Stimulated activated CD4-positive, alpha-beta T cell treated with anti-CD3 and anti-CD28 coated beads, Interleukin-12 subunit alpha, Interleukin-12 subunit beta, amount 100 ng/mL, for 48 hours (primary cell): Measurements from ENCODE around the gene GAL3ST3.
"Not testable (repeated sequence)": the region's sequence is repeated elsewhere in the genome, so short reads cannot be mapped to it uniquely, and the experiment has no call there.

ENCODE experiments used
- DNase-seq, 3 donors: peaks; one replicate each; pipeline ENCODE4 v3.0.0-alpha.2; 2020; ENCODE audit warnings: low read depth in 2 of 3, low spot score in 1 of 3

The GAL3ST3 gene, protein sequence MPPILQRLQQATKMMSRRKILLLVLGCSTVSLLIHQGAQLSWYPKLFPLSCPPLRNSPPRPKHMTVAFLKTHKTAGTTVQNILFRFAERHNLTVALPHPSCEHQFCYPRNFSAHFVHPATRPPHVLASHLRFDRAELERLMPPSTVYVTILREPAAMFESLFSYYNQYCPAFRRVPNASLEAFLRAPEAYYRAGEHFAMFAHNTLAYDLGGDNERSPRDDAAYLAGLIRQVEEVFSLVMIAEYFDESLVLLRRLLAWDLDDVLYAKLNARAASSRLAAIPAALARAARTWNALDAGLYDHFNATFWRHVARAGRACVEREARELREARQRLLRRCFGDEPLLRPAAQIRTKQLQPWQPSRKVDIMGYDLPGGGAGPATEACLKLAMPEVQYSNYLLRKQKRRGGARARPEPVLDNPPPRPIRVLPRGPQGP

DNA sequence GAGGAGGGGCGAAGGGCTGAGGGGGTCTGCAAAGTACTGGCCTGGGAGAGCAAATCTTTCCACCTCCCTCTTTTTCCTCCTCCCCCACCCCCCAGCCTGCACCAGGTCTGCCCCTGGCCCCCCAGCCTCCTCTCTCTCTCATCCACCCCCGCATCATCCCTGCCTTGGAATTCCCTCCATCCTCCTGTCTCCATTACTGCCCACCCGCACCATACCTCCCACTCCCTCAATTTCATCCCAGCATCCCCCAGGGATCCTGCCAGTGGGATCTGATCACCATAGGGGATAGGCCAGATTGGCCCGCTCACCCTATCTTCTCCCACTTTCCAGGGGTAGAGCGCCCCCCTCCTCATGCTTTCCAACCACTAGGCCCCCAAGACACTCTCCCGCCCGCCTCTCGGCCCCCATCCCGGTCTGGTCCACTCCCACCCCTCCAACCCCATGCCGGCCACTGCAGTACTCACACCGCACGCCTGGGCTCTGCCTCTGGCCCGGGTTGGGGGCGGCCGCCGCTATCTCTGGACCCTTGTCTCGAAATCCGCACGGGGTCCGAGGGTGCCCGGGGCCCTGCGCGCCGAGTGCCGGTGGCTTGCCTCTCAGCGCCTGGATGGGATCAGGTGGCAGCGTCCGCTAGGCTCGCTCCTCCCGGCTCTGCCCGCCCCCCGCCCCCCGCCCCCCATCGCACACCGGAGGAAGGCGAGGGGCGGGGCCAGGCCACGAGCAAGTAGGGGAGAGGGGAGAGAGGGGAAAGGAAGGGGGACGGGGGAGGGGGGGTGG is at the start of gene GAL3ST3:
TSS of gene GAL3ST3 (minus strand) at position 615 of the 777 bp plus-strand sequence. CDS start 3,746 bp downstream, outside the sequence.
- DNase-seq, result no peak

DNA sequence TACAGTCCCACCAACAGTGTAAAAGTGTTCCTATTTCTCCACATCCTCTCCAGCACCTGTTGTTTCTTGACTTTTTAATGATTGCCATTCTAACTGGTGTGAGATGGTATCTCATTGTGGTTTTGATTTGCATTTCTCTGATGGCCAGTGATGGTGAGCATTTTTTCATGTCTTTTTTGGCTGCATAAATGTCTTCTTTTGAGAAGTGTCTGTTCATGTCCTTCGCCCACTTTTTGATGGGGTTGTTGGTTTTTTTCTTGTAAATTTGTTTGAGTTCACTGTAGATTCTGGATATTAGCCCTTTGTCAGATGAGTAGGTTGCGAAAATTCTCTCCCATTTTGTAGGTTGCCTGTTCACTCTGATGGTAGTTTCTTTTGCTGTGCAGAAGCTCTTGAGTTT is 43.2 kb upstream of the GAL3ST3 start:
- DNase-seq, result not testable (repeated sequence)

DNA sequence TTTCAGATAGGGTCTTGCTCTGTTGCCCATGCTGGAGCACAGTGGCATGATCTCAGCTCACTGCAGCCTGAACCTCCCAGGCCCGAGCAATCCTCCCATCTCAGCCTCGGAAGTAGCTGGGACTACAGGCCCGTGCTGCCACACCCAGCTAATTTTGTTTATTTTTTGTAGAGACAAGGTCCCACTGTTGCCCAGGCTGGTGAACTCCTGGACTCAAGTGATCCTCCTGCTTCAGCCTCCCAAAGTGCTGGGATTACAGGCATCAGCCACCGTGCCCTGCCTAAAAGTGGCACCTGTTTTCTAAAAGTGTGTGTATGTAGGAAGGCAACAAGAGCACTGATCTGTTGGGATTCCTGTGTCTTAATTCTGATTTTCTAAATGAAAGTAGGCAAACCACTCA is 41.3 kb upstream of the GAL3ST3 start:
- no peak for DNase-seq

DNA sequence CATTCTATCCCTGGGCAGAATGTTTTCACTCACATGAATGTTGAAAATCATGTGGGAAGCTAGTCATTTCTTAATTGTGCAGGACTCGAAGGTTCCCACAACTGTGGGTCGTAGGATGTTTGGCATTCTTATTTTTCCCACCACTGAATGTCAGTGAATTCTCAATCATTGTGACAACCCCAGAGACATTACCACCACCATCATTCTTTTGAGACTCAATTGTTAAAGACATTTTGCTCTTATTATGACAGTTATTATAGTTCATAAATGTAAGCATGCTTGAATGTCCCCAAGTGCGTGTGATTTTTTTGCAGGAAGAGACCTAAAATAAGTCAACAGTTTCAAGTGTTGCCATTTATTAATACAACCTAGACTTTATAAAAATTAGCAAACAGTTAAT is 40.1 kb upstream of the GAL3ST3 start:
- DNase-seq, result no peak

DNA sequence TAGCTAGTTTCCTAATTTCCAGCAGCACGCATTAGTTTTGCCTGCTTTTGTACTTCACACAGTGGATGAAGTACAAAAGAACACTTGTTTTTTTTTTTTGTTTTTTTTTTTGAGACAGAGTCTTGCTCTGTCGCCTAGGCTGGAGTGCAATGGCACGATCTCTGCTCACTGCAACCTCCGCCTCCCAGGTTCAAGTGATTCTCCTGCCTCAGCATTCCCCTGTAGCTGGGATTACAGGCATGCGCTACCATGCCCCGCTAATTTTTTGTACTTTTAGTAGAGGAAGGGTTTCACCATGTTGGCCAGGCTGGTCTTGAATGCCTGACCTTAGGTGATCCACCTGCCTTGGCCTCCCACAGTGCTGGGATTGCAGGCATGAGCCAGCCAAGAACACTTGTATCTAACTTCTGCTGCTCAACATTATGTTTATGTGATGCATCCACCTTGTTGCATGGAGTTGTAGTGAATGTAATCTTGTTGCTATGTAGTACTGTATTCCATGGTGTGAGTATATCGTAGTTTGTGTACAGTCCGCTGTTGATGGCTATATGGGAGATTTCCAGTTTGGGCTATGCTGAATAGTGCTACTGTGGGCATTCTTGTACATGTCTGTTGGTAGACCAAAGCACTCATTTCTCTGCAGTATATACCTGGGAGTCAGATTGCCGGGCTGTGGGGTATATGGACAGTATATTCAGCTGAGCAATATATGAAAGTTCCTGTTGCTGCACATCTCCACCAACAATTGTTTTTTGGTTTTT is 38.4 kb upstream of the GAL3ST3 start:
- DNase-seq, result no peak

DNA sequence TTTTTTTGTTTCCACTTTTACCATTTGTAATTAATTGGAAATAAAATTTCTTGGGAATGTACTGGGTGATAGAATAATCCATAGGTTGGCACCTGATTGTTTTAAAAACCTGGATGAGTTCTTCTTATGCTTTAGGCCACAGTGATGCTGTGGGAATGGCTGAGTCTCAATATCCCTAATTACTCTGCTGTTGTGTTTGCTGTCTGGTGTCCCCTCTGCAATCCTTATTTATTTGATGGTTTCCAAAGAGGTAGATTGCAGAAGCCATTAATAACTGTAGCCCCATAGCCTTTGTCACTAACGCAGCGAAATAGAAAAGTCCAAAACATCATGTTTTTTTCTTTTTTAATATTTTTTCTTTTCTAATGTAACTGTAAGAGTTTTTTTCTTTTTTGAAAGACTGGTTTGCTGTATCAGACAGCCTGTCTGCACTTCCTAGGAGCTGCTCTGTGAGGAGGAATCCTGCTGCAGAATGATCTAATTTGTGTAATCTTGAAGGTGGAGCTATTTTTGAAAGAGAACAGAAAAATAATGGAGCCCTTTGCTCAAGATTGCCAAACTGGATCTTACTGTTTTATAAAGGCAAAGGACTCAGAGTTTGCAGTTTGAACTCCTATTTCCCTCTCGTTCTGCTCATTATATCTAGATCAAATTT is 36.0 kb upstream of the GAL3ST3 start:
- DNase-seq, result no peak

DNA sequence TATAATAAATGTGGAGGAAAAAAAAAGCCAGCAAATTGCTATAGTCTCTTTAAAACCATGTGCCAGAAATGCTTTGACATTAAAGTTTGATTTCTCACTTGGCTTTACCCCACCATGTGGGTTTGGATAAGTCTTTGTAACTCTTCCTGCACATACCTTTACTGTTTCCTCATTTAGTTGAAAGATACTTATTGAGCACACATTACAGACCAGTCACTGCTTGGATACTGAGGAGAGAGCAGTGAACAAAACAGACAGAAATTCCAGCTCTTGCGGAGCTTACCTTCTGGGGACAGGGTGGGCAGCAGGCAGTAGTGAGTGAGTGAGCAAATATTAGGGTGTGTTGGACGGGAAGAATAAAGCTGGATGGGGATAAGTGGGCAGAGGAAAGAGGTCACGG is 34.8 kb upstream of the GAL3ST3 start:
- DNase-seq, result no peak

DNA sequence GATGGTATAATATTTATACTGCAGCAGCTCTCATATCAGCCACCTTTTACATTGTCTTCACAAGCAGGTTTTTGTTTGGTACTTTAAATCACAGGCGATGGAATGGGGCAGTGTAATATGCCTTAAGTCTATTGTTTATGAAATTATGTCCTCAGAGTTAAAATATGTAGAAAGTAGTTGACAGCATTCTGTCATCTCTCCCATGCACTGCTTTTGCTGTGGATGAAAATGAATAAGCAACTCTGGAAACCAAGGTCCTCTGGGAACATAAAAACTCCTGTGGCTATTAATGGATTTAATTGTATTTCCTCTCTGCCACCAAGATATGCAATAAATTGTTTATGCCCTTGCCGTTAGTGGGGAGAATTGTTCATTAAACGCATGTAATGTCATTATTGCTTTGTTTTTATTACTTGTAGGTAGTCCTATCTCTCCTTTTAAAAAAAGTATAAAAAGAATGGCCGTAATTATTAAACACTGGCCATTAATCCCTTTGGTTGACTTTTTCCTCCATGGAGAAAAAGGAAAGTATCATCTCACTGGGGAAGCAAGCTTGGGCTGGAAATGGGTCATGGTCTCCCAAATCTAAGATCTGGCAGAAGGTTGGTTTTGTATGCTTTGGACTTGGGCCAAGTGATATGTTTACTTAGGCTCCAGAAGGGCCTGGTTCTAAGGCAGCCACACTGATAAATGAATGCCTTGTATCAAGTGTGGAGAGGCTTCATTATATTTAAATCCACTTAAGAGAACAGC is 34.2 kb upstream of the GAL3ST3 start:
- no peak for DNase-seq

DNA sequence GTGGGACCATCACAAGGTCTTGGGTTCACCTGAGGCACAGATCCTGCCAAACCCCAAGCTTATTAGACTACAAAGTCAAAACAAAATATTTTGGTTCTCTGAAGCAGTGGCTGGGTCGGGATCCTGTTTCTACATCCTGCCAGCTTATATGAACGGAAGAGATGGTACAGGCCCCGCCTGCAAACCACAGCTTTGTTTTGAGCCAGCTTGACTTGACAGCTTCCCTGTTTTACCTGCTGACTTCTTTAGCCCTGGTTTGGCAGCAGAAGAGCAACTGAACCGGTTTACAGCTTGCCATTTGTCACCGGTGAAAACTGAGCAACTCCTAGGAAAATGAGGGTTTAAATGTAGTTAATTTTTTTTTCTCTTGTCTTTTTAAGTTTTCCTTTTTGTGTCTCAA is 32.5 kb upstream of the GAL3ST3 start:
- DNase-seq, result peak; percentile 36 to 55 (median 54)

DNA sequence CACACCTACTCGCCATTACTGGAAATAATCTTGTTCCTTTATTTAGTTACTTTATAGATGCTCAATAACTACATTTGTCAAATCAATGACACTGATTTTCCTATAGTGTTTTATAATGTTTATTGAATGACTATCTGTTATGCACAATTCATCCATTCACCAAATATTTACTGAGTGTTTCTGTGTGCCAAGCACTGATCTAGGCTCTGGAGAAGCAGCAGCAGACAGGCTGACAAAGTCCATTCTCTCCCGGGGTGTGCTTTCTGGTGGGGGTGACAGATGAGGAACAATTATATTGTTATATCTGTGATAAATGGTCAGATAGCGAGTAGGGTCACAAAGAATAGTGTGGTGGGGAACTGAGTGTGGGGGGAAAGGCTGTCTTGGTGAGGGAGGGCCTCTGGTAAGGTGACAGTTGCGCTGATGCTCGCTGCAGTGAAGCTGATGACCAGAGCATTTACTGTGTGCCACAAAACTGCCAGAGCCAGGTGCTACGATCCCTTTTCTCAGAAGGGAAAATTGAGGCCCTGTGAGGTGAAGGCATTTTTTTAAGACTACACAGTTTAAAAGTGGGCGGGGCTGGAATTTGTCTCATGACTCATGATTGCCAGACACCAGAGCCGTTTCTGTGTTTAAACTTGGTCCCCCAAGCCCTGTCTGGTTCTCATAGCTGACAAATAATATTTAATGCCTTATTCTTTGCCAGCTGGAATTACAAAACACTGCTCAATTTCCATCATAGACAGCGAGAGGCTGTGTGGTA is 31.3 kb upstream of the GAL3ST3 start:
- DNase-seq, result peak in 2 of 3 donors; percentile 16 to 55

DNA sequence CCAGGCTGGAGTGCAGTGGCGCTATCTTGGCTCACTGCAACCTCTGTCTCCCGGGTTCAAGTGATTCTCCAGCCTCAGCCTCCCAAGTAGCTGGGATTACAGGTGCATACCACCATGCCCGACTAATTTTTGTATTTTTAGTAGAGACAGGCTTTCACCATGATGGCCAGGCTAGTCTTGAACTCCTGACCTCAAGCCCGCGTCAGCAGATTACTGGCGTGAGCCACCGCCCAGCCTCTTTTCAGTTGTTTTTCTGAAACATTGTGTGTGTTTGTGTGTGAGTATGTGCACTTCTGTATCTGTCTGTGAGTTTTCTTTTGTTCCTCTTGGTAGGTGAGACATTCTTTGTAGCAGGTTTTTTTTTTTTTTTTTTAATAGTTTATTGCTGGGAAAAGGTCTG is 30.0 kb upstream of the GAL3ST3 start:
- DNase-seq, result not testable (repeated sequence)

DNA sequence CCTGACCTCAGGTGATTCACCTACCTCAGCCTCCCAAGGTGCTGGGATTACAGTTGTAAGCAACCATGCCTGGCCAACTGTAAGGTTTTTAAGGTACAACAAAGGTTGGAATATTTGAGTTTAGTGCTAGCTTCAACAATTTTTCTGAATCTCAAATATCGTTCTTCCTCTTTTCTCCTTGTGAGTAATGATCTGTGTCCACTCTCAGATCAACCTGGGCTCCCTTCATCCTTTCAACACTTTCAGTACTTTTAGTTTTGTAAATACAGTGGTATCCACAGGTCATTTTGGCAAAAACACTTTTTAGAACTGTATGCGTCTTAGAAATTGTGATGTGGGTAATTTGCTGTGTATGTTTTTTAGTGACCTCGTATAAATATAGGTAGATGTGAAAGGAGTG is 29.0 kb upstream of the GAL3ST3 start:
- DNase-seq, result no peak

DNA sequence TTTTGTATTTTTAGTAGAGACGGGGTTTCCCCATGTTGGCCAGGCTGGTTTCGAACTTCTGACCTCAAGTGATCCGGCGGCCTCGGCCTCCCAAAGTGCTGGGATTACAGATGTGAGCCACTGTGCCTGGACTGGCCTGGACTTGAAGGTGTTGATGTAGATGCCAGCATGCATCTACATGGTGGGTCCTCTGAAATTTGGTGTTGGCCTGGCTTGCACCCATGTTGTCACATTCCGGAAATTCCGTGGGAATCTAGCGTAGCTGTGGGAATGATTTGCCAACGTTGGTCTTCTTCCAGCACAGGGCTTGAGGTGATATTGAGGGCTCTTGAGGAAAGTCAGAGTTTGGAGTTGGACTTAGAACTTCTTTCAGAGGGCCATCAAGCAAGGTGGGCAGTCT is 27.6 kb upstream of the GAL3ST3 start:
- no peak for DNase-seq

DNA sequence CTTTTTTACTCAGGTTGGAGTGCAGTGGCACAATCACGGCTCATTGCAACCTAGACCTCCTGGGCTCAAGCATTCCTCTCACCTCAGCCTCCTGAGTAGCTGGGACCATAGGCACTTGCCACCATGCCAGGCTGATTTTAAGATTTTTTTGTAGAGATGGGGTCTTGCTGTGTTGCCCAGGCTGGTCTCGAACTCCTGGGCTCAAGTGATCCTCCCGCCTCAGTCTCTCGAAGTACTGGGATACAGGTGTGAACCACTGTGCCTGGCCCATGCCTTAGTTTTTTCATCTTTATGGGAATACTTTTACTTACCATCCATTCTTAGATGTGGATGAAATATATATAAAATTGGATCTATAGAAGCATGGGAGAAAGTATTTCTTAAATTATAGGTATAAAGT is 26.3 kb upstream of the GAL3ST3 start:
- no peak for DNase-seq

DNA sequence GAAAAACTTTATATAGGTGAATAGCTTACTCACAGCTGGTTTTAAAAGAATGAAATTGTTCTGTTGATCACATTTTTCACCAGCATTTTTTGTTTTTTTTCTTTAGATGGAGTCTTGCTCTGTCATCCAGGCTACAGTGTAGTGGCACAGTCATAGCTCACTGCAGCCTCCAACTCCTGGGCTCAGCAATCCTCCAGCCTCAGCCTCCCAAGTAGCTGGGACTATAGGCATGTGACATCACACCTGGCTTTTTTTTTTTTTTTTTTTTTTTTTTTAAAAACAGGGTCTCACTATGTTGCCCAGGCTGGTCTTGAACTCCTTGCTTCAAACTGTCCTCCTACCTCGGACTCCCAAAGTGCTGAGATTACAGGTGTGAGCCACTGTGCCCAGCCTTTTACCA is 24.7 kb upstream of the GAL3ST3 start:
- DNase-seq, result no peak

DNA sequence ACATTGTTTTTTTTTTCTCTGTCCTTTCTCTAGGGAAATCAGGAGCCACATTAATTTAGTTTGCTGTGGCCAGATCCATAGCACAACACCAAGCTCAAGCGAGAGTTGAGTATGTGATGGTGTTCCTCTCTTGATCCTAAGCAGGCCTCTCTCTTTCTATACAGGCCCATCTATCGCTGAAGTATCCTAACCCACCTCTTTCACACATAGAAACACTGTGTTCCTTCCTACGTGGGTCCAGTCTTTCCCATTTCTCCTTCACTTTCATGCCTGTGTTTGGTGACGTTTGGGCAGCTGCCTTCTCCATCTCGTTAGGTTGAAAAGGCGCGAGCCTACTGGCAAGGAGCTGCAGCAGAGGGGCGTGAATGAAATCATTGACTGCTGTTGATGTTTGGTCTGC is 23.6 kb upstream of the GAL3ST3 start:
- no peak for DNase-seq

DNA sequence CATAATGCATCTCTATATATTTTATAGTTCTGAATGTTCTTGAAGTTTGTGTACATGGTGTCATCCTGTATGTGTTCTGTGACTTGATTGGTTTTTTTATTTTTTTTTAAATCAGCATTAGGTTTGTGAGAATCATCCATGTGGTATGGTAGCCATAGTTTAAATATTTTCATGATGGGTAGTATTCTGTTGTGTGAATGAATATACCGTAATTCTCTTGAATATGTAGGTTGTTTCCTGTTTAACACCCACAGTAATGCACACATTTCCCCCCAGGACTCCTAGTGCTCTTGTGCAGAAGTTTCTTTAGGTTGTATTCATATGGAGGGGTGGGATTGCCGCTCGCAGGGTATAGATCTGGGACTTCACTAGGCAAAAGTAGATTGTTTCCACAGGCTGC is 23.1 kb upstream of the GAL3ST3 start:
- no peak for DNase-seq

DNA sequence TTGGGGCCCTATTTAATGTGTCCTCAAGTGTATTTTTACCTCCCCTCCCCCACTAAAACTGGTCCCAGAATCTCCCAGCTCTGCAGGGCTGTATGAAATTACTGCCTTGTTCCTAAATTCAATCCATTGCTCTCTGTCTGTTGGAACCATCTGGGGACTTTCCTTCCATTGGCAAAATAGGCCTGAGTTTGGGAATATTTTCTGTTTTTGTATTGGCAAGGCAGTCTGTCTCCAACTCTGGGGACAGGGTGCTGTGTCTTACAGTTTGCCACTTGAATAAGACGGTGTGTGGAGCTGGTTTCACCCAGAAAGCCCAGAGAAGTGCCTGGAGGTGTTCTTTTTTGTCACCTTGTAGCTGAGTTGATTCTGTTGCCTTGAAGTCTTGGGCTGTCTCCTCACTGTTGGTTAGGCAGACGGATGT is 22.4 kb upstream of the GAL3ST3 start:
- no peak for DNase-seq

DNA sequence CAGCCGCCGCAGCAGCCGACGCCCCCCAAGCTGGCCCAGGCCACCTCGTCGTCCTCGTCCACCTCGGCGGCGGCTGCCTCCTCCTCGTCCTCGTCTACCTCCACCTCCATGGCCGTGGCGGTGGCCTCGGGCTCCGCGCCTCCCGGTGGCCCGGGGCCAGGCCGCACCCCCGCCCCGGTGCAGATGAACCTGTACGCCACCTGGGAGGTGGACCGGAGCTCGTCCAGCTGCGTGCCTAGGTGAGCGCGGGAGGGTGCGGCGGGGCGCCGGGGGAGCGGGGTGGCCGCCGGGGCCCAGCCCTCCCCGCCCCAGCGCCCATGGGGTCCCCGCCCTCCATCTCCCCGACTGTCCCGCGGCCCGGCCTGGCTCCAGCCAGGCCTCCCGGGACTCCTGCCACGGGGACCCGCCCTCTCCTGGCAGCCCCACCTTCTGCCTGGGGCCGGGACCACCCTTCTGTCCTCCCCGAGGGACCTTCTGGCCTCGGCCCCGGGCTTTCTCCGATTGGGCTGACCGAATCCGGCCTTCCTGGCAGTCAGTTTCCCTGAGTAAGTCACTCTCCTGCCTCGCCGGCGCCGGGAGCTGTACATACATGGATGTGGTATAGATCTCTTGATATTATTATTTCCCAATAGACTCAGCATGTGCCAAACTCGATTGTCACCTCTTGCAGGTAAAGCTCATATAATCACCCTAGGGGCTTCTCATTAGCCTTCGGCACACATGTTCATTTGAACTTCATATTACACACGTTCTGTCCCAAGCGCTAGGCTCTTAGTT is 21.8 kb upstream of the GAL3ST3 start:
- DNase-seq, result no peak
